ENCODE results near the gene RAB29.
"Not testable (repeated sequence)": the region's sequence is repeated elsewhere in the genome, so short reads cannot be mapped to it uniquely, and the experiment has no call there.

- not testable (repeated sequence) for TF ChIP-seq POLR2A, CTCF, EP300, POLR2AphosphoS5 (IDR thresholded peaks at IDR 0.05)
Measured at GRCh38 chr1:205720740-205721139, 54.5 kb downstream of the RAB29 start.

All from suprapubic skin (tissue), 4 donors.